ENCODE measurements around the gene GPS2.
A peak's percentile ranks its signal among the peaks of the same experiment; 100 is the strongest.
"Not testable (repeated sequence)": the region's sequence is repeated elsewhere in the genome, so short reads cannot be mapped to it uniquely, and the experiment has no call there.

The GPS2 gene

DNA sequence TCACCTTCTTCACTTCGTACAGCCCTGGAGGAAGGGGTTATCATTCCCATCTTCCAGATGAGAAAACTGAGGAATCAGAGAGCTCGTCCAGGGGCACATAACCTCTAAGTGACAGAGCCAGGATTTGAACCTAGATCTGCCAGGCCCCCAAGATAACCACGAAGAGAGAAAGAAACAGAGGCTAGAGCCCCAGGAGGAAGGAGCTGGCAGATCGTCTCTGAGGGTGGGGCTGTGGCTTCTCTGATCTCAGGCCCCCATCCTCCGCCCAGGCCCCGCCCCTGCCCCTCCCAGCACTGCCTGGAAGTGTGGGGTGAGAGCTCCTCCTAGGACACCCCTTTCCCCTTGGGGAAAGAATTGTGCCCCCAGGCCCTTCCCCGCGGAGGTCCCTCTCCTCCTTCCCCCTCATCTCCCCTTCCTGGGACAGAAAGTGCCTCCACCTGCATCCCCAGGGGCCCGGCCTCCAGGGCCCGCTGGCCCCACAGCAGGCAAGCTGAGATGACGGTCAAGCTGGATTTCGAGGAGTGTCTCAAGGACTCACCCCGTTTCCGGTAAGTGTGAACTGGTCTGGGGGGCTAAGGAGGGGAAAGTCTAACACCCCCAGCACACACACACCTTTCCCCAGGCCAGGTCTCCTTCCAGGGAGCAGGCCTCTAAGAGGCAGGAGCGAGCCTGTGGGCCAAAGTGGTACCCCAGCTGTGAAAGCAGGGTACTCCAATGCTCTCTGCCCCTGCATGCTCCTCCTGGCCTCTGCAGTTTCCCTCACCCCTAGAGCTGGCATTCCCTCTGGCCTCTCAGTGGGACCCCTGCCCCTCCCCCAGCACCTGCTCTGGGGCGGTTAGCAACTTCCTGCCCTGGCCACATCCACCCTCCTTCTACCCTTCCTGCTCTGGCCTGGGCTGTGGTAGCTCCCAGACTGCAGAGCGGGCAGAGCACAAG is 21.3 kb upstream of the GPS2 start, which contains the start of gene ACAP1:
ACAP1 (plus strand) TSS at position 290 of the 936 bp plus-strand sequence; CDS start at position 496, 206 bp downstream.
- no peak for FAIRE-seq

GRCh38 chr17:7335765-7336164 is 20.6 kb upstream of the GPS2 start:
- FAIRE-seq = not testable (repeated sequence)

DNA sequence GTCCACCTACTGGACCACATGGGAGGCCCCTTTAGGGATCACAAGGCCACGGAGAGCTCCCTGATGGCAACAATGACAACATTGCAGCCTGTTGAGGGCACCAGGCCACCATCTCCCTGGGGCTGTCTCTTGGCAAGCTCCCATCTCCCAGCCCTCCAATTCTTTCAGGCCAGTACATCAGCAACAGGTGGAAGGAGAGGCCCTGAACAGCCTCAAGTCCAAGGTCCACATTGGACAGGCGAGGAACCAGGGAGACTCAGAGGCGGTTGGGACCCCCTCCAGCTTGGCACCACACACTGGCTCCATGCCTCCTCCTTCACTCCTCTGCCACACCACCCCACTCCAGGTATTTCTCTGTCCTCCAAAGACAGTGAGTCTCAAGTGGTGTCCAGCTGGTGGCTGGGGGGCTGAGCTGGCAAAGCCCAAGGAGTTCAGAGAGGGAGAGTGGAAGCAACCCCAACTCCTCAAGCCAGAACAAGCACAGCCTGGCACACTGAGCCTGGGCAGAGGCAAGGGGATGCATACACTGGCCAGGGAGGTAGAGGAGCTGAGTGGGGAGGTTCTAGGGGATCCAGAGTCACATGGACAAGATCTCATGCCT is 19.9 kb upstream of the GPS2 start:
- no peak for FAIRE-seq

GRCh38 chr17:7332600-7333069 is 17.5 kb upstream of the GPS2 start:
- not testable (repeated sequence) for FAIRE-seq

DNA sequence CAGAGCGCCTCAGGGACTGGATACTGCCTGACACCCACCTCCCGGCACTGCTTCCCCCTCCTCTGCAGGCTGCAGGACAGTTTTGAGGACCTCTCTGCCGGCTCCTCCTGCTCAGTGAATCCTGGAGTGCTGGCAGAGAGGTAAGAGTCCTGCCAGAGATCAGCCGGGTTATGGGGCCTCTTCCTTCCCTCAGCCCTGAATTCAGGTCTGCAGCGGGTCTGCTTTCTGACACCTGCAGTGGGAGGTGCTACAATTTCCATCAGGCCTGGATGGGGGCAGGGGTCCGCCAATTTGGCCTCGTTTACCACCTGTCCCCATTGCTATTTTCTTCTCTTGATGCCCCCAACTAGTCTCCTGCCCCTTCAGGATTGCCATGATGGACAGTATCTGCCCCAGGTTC is 17.0 kb upstream of the GPS2 start:
- no peak for FAIRE-seq

- FAIRE-seq = no peak
Measured at GRCh38 chr17:7330638-7331015, 15.5 kb upstream of the GPS2 start.

- no peak for FAIRE-seq
Measured at GRCh38 chr17:7329997-7330637, 15.0 kb upstream of the GPS2 start.

GRCh38 chr17:7329374-7329996 is 14.3 kb upstream of the GPS2 start:
- peak; percentile 53 for FAIRE-seq

DNA sequence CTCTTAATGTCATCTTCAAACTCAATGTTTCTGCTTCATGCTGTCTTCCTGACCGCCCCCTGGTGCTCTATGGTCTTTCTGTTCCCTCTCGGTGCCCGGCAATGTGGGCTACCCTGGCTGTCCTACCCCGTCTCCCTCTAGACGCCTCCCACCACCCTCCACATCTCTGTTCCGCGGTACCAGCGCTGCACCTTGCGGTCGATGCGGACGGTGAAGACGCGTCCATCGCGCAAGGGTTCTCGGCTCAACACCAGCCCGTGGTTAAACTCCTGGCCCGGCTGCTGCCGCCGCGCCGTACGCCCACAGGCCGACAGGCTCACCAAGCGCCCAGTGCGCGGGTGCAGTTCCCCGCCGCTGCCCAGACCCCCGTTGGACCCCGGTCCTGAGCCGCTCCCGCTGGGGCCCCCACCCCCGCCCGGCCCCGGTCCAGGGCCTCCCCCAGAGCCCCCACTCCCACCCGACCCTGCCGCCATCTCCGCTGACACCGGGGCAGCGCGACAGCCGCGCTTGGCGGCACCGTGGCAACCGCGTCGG is 13.7 kb upstream of the GPS2 start, which contains the start of gene NEURL4:
NEURL4 (minus strand) TSS at position 496 of the 534 bp plus-strand sequence; CDS start at position 473, 23 bp downstream.
- no peak for FAIRE-seq

DNA sequence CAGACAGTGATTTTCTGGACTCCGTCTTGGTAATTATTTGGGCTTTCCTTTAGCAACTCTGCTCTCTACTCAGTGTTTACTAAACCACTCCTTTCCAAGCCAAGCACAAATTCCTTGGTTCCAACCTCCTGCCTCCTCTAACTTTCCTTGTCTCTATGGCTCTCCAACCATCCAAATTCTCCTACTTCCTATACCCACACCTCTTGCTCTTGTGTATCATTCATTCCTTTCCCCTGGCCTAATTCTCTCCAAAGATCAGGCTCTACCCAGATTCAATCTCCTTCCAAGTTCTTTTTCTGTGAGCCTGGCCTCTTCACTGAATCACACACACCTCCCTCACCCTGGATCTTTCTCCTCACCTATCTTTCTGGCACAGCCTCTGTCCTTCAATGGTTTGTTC is 12.8 kb upstream of the GPS2 start:
- FAIRE-seq = no peak

GRCh38 chr17:7327501-7327900 is 12.3 kb upstream of the GPS2 start:
- FAIRE-seq = no peak

DNA sequence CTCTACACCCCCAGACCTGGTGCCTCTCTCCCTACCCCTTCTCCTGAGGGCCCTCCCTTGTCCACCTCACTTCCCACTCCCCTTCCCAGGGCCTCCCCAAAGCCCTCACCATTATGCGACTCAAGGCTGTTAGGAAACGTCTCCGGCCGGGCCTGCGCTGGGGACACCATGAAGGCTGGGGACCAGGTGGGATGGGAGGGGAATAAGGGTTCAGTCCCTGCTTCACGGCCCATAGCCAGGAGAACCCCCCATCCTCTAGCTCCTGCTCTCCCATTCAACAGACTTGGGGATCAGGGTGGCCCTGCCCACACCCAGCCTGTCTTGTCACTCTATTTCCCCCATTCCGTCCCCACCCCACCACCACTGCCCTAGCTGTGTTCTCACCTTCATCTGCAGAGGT is 11.9 kb upstream of the GPS2 start:
- no peak for FAIRE-seq

DNA sequence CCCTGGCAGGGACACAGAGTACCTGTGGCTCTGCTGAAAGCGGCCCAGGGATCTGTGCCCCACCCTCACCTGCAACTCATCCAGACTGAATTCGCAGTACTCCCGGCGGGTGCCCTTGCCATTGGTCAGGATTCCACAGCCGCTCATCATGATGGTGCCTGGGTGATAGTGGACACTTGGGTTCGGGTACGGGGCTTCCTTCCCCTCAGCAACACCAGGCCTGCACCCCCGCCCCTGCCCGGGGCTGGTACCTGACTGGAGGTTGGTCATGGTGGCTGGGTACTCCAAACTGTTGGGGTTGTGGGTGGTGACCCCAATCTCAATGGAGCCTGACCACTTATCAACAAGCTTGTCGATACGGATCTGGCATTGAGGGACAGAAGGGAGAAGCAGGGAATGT is 11.0 kb upstream of the GPS2 start:
- no peak for FAIRE-seq

GRCh38 chr17:7325031-7325528 is 9.9 kb upstream of the GPS2 start:
- FAIRE-seq = no peak

DNA sequence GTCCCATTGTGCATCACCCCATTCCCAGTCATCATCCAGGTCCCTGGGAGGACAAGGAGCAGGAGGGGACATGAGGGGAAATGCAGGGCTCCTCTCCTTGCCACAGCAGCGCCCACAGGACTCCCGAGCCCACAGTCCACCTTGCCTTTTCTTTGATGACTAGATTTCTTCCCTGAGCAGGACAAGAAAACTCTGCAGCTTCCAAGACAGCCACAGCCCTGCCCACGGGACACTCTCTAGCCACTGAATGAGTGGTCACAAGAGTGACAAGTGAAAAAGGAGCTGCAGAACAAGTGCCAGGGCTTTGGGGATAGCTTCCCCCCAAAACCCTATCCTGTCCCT is 9.2 kb upstream of the GPS2 start:
- no peak for FAIRE-seq

- no peak for FAIRE-seq
Measured at GRCh38 chr17:7323731-7324437, 8.7 kb upstream of the GPS2 start.

GRCh38 chr17:7322520-7323194 is 7.5 kb upstream of the GPS2 start:
- FAIRE-seq = no peak

GRCh38 chr17:7321466-7321865 is 6.3 kb upstream of the GPS2 start:
- FAIRE-seq = no peak

- no peak for FAIRE-seq
Measured at GRCh38 chr17:7318121-7318860, 3.1 kb upstream of the GPS2 start.

- FAIRE-seq = no peak
Measured at GRCh38 chr17:7317161-7317803, 2.1 kb upstream of the GPS2 start.
